ENCODE measurements around the gene ANAPC2. TPM values are rescaled to one million over a fixed set of nuclear protein-coding genes. Genes with fewer than 3 reads are reported as not detected.

Gene ANAPC2
- polyA plus RNA-seq, 3 donors = 1.9 to 76.8 (median 2.0) TPM

DNA sequence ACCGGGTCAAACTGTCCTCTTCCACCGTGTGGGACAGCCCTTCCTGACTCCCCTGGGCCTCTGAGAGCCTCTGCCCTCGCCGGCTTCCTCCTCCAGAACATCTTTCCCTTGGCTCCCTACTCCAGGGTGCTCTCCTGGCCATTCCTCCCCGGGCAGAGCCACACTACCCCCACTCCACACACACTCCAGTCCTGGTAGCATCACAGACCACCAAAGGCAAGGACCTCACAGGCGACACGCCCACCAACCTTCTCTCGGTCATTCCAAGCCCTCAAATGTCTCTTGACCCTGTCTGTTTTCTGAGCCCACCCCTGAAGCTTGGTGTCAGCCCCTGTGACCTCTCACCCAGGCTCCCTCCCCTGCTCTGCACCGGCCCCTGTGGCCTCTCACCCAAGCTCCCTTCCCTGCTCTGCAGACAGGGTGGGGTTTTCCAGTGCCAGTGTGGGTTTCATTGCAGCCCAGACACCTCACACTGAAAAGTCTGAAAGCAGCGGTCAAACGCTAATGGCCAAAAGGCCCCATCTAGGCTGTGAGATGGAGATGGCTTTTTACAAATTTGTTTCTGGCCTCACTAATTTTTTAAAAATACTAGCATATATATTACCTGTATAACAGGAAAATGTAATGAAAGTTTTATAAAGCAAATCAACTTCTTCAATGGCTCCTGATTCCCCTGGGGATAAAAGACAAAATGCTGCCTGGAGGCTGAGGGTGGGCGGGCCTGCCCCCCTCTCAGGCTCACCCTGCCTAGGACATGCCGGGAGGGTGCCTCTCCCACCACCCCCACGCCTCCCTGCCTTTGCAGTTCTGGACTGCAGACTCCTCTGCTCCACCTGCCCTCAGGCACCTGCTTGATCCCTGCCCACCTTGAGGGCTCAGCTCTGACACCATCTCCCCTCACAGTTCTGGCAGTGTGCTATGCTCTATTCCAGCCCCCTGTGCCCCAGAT lies 29.0 kb downstream of the ANAPC2 start:
- no peak for DNase-seq
- Histone ChIP-seq H3K4me3 (replicated peaks in 1 of 3; ENCODE audit: low read depth in 2 of 3, low read length in 3 of 3) (no peak overlapping the region), H3K4me2 (replicated peaks; ENCODE audit: extremely low read depth, low read length, poor library complexity, severe bottlenecking) (no peak overlapping the region), H3K9me3 (replicated peaks in 1 of 2; ENCODE audit: control insufficient read depth in 1 of 2, insufficient read depth in 1 of 2, low read length in 2 of 2) (peaks cover 6 to 17% of the 10 kb centered on the region in 2 donors), H2AFZ (ENCODE audit: insufficient read depth, low read depth, low read length, poor library complexity, severe bottlenecking) (no peak overlapping the region), H3K4me1 (ENCODE audit: control insufficient read depth in 1 of 2, insufficient read depth in 2 of 2, low read length in 2 of 2) (peaks cover 7 to 19% of the 10 kb centered on the region in 2 donors), H3K79me2 (ENCODE audit: insufficient read depth, low read length) (no peaks in the 10 kb centered on the region), H3K9ac (ENCODE audit: insufficient read depth, low read length, poor library complexity, severe bottlenecking) (no peak overlapping the region), H3K27me3 (ENCODE audit: control insufficient read depth in 2 of 2, insufficient read depth in 2 of 2, low read length in 2 of 2) (peaks cover 14 to 89% of the 10 kb centered on the region in 2 donors), H3K36me3 (replicated peaks in 1 of 2; ENCODE audit: control insufficient read depth in 1 of 2, insufficient read depth in 2 of 2, low read length in 2 of 2) (no peaks in the 10 kb centered on the region), H4K20me1 (ENCODE audit: insufficient read depth, low read length) (no peaks in the 10 kb centered on the region), H3K27ac (ENCODE audit: low read depth in 1 of 2, low read length in 2 of 2) (no peak overlapping the region)
- 54% methylated on average over 11 of the region's 14 CpGs for WGBS (ENCODE audit: insufficient coverage)
- TF ChIP-seq, protein P1, sequence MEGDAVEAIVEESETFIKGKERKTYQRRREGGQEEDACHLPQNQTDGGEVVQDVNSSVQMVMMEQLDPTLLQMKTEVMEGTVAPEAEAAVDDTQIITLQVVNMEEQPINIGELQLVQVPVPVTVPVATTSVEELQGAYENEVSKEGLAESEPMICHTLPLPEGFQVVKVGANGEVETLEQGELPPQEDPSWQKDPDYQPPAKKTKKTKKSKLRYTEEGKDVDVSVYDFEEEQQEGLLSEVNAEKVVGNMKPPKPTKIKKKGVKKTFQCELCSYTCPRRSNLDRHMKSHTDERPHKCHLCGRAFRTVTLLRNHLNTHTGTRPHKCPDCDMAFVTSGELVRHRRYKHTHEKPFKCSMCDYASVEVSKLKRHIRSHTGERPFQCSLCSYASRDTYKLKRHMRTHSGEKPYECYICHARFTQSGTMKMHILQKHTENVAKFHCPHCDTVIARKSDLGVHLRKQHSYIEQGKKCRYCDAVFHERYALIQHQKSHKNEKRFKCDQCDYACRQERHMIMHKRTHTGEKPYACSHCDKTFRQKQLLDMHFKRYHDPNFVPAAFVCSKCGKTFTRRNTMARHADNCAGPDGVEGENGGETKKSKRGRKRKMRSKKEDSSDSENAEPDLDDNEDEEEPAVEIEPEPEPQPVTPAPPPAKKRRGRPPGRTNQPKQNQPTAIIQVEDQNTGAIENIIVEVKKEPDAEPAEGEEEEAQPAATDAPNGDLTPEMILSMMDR (IDR thresholded peaks at IDR 0.05) = no peak
- Mint-ChIP-seq H3K27me3 (ENCODE audit: low read depth in 3 of 3) (peaks cover 76 to 99% (median 93%) of the 10 kb centered on the region in 3 donors), H3K9me3 (peaks cover 0 to 25% (median 8%) of the 10 kb centered on the region in 7 donors), H3K27ac (no peak overlapping the region), H3K4me1 (peaks cover 9% of the 10 kb centered on the region), H3K36me3 (no peaks in the 10 kb centered on the region), H3K4me3 (peak overlapping the region in 1 of 2 donors; percentile 75)
- intact Hi-C loops (cut with micrococcal nuclease) = no loop called here

DNA sequence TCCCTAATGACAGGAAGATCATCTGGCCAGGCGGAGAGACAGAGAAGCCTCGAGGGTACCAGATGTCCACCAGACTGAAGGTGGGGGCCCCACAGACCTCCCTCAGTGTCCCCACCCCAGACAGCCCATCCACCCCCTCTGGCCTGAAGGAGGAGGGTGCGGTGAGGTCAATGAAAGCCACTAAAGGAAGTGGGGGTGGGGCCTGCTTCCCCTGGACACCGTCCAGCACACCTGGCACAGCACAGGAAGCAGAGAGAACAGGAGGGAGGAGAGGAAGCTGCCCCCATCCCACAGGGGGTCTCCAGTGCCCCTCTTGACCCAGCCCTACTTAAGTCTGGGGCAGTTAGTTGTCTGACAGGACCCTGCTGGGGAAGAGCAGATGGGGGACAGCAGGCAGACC lies 29.7 kb downstream of the ANAPC2 start:
- no peak for DNase-seq
- Mint-ChIP-seq H3K9me3 (peaks cover 0 to 25% (median 8%) of the 10 kb centered on the region in 7 donors), H3K4me3 (peak overlapping the region in 1 of 2 donors; percentile 75), H3K27me3 (ENCODE audit: low read depth in 3 of 3) (peaks cover 71 to 92% (median 87%) of the 10 kb centered on the region in 3 donors), H3K4me1 (peaks cover 9% of the 10 kb centered on the region), H3K27ac (no peak overlapping the region), H3K36me3 (no peaks in the 10 kb centered on the region)
- Histone ChIP-seq H3K27ac (ENCODE audit: low read depth in 1 of 2, low read length in 2 of 2) (no peak overlapping the region), H3K27me3 (ENCODE audit: control insufficient read depth in 2 of 2, insufficient read depth in 2 of 2, low read length in 2 of 2) (peaks cover 14 to 82% of the 10 kb centered on the region in 2 donors), H2AFZ (ENCODE audit: insufficient read depth, low read depth, low read length, poor library complexity, severe bottlenecking) (no peak overlapping the region), H3K9me3 (replicated peaks in 1 of 2; ENCODE audit: control insufficient read depth in 1 of 2, insufficient read depth in 1 of 2, low read length in 2 of 2) (peaks cover 6 to 15% of the 10 kb centered on the region in 2 donors), H3K79me2 (ENCODE audit: insufficient read depth, low read length) (no peaks in the 10 kb centered on the region), H3K4me2 (replicated peaks; ENCODE audit: extremely low read depth, low read length, poor library complexity, severe bottlenecking) (no peak overlapping the region), H3K36me3 (replicated peaks in 1 of 2; ENCODE audit: control insufficient read depth in 1 of 2, insufficient read depth in 2 of 2, low read length in 2 of 2) (no peaks in the 10 kb centered on the region), H3K9ac (ENCODE audit: insufficient read depth, low read length, poor library complexity, severe bottlenecking) (no peak overlapping the region), H4K20me1 (ENCODE audit: insufficient read depth, low read length) (no peaks in the 10 kb centered on the region), H3K4me1 (ENCODE audit: control insufficient read depth in 1 of 2, insufficient read depth in 2 of 2, low read length in 2 of 2) (peaks cover 7 to 18% of the 10 kb centered on the region in 2 donors), H3K4me3 (replicated peaks in 1 of 3; ENCODE audit: low read depth in 2 of 3, low read length in 3 of 3) (no peak overlapping the region)
- intact Hi-C loops (cut with micrococcal nuclease) = no loop called here
- 0% methylated on average over 1 of the region's 4 CpGs for WGBS (ENCODE audit: insufficient coverage)
- TF ChIP-seq, protein P1 (IDR thresholded peaks at IDR 0.05) = no peak

All from CD14-positive monocyte (primary cell).